Glutamatergic neuron (in vitro differentiated cells): ENCODE data around the gene UCK1. TPM values are rescaled to one million over a fixed set of nuclear protein-coding genes. Genes with fewer than 3 reads are reported as not detected.

Experiments used
- DNase-seq: peaks from one replicate; pipeline ENCODE4 v3.0.0; 2022
- H3K27ac Mint-ChIP-seq: one replicate; pipeline ENCODE4 v1.8.0; 2020; ENCODE audit warnings: mild to moderate bottlenecking, mixed read lengths, inconsistent platforms; ENCODE audit not compliant: unreplicated experiment
- H3K27me3 Mint-ChIP-seq: one replicate; pipeline ENCODE4 v1.8.0; 2020; ENCODE audit warnings: mild to moderate bottlenecking, moderate library complexity, mixed read lengths, inconsistent platforms; ENCODE audit not compliant: unreplicated experiment
- H3K36me3 Mint-ChIP-seq: one replicate; pipeline ENCODE4 v1.8.0; 2020; ENCODE audit warnings: mild to moderate bottlenecking, mixed read lengths, inconsistent platforms; ENCODE audit not compliant: unreplicated experiment
- H3K4me1 Mint-ChIP-seq: one replicate; pipeline ENCODE4 v1.8.0; 2020; ENCODE audit warnings: mild to moderate bottlenecking, low read depth, mixed read lengths, inconsistent platforms; ENCODE audit not compliant: unreplicated experiment
- H3K4me3 Mint-ChIP-seq: one replicate; pipeline ENCODE4 v1.8.0; 2020; ENCODE audit warnings: mild to moderate bottlenecking, mixed read lengths, inconsistent platforms; ENCODE audit not compliant: unreplicated experiment
- H3K9me3 Mint-ChIP-seq: one replicate; pipeline ENCODE4 v1.8.0; 2020; ENCODE audit warnings: mild to moderate bottlenecking, moderate library complexity, mixed read lengths, inconsistent platforms; ENCODE audit not compliant: unreplicated experiment
- CTCF ChIP-seq: fragments of 200-600 bp; sonication (generic); IDR thresholded peaks from one replicate; pipeline ENCODE4 v1.5.0; 2021; ENCODE audit not compliant: partially characterized antibody, unreplicated experiment
- total RNA-seq: library from RNA; stranded (reverse); fragmentation: NEBNext Ultra II Directional; extraction: Animal tissue kit (Norgen Biotek cat#: 25700); gene quantifications from one replicate; pipeline ENCODE4 v1.2.1, GENCODE V29; 2021; ENCODE audit not compliant: unreplicated experiment

Gene UCK1
- total RNA-seq, 1 donor from 2014 or later: 24.8 TPM

GRCh38 chr9:131534721-131535237, 3.7 kb upstream of the UCK1 start:
- TF ChIP-seq CTCF: no peak
- peaks cover 2% of the 10 kb centered on the region for H3K4me1 Mint-ChIP-seq
- no peak overlapping the region for H3K27ac Mint-ChIP-seq
- H3K27me3 Mint-ChIP-seq: no peaks in the 10 kb centered on the region
- peaks cover 7% of the 10 kb centered on the region for H3K36me3 Mint-ChIP-seq
- H3K9me3 Mint-ChIP-seq: peaks cover 6% of the 10 kb centered on the region
- H3K4me3 Mint-ChIP-seq: no peak overlapping the region
- DNase-seq: no peak

- H3K36me3 Mint-ChIP-seq: no peaks in the 10 kb centered on the region
- H3K4me3 Mint-ChIP-seq: peak overlapping the region; percentile 87
- peak; percentile 57 for DNase-seq
- peaks cover 1% of the 10 kb centered on the region for H3K9me3 Mint-ChIP-seq
- H3K27me3 Mint-ChIP-seq: peaks cover 6% of the 10 kb centered on the region
- TF ChIP-seq CTCF: no peak
- H3K27ac Mint-ChIP-seq: no peak overlapping the region
- peaks cover 2% of the 10 kb centered on the region for H3K4me1 Mint-ChIP-seq
These were observed 530 bp downstream of the UCK1 start for GRCh38 chr9:131530546-131530919.

- H3K9me3 Mint-ChIP-seq: peaks cover 1% of the 10 kb centered on the region
- no peak for DNase-seq
- H3K4me1 Mint-ChIP-seq: peaks cover 2% of the 10 kb centered on the region
- H3K36me3 Mint-ChIP-seq: no peaks in the 10 kb centered on the region
- H3K4me3 Mint-ChIP-seq: peak overlapping the region; percentile 87
- no peak overlapping the region for H3K27ac Mint-ChIP-seq
- TF ChIP-seq CTCF: no peak
- peaks cover 6% of the 10 kb centered on the region for H3K27me3 Mint-ChIP-seq
These were observed 1.2 kb downstream of the UCK1 start for GRCh38 chr9:131529597-131530545.

GRCh38 chr9:131528886-131529505, 2.1 kb downstream of the UCK1 start:
- Mint-ChIP-seq H3K4me1 (peaks cover 2% of the 10 kb centered on the region), H3K4me3 (no peak overlapping the region), H3K27me3 (peaks cover 6% of the 10 kb centered on the region), H3K36me3 (no peaks in the 10 kb centered on the region), H3K9me3 (peaks cover 1% of the 10 kb centered on the region), H3K27ac (peak overlapping the region; percentile 39)
- no peak for TF ChIP-seq CTCF
- DNase-seq: no peak
